UCSD-AML1 (cell line): Measurements from ENCODE around the gene IFNAR1.
A peak's percentile ranks its signal among the peaks of the same experiment; 100 is the strongest.
"Not testable (repeated sequence)": the region's sequence is repeated elsewhere in the genome, so short reads cannot be mapped to it uniquely, and the experiment has no call there.

Source experiments
- DNase-seq: peaks from one replicate; lab custom pipeline; 2025; ENCODE audit not compliant: unreplicated experiment; lab: John Stamatoyannopoulos, UW

The IFNAR1 gene

DNA sequence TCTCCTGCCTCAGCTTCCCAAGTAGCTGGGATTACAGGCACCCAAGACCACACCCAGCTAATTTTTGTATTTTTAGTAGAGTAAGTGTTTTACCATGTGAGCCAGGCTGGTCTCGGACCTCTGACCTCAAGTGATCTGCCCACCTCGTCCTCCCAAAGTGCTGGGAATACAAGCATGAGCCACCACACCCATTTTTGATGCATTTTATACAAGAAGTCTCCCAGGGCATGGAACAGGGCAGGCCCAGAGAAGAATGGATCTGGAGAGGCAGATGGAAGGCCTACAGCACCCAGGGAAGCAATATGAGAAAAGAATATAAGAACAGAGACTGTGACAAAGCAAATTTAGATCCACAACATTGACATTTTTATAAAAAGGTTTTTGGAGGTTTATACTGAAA lies 18.8 kb upstream of the IFNAR1 start:
- DNase-seq: no peak

DNA sequence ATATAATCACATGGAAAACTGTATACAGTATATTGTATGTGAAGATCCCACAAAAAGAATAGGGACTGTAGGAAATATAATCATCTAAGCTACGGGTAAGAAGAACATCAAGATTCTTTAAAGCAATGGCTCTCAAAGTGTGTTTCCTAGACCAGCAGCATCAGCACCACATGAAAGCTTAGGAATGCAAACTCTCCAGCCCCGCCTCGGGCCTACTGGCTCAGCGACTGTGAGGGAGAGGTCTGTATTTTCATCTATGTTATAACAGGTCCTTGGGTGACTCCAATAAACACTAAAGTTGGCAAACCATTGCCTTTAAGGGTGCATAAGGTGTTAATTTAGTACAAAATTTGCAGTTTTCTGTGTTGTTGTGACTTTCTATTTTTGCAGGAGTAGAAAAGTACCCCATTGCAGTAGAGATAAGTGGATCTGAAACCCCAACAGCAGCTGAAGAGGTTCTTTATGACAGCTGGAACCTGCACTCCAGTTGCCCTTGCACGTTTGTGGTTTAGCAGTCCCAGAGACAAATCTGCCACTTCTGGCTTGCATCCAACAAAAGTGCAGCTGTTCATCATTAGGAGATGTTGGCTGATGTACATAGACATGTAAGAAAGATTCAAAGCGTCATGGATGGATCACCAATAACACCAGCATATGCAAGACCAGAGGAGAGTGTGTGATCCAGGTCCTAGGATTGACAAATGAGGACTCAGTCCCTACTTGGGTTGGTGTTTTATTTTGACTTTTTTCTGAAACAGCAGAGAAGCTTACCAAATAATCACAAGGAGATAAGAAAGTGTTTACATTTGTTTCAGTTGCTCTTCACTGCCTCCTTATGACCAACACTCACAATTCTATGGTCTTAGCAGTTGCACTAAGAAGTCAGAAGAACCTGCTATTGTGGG lies 15.9 kb upstream of the IFNAR1 start:
- DNase-seq: no peak

DNA sequence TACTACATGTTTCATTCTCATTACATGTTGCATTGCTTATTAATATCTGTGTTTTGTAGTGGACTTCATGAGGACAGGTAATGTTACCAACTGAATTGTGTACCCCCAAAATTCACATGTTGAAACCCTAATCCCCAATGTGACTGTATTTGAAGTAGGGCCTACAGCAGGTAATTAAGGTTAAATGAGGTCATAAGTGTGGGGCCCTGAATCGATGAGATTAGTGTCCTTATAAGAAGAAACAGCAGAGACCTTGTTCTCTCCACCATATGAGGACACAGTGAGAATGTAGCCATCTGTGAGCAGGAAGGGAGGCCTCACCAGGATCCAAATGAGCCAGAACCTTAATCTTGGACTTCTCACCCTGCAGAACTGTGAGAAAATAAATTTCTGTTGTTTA lies 15.0 kb upstream of the IFNAR1 start:
- no peak for DNase-seq

DNA sequence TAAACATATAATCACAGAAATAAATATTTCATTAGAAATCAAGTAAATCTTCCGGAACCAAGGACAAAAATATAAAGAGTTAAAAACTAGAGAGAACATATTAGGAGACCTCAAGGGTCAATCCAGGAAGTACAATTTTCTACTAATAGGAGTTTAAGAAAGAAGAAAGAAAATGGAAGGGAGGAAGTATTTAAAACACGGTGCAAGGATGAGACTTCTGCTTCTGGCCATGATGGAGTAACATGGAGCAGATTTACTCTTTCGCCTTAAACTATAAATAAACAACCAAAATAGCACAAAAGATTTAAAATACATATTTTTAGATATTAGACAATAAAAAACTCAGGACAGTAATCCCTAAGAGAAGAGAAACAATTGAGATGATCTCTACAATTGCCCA lies 12.6 kb upstream of the IFNAR1 start:
- DNase-seq: no peak

DNA sequence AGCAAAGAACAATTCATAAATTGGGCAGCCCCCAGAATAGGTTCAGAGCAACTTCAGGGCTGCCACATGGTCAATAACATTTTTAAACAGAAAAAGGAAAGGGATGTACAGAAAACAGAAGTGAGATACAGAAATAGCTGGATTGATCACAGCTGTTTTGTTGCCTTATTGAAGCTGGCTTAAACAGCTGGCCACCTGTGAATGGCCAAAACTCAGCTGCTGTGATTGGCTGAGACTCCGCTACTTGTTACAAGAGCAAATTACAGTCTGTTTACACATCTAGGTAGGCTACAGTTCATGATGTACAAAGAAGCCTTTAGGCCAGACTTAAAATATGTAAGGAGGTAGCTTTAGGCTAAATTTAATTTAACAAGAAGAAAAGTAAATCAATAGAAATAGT lies 11.6 kb upstream of the IFNAR1 start:
- DNase-seq: no peak

DNA sequence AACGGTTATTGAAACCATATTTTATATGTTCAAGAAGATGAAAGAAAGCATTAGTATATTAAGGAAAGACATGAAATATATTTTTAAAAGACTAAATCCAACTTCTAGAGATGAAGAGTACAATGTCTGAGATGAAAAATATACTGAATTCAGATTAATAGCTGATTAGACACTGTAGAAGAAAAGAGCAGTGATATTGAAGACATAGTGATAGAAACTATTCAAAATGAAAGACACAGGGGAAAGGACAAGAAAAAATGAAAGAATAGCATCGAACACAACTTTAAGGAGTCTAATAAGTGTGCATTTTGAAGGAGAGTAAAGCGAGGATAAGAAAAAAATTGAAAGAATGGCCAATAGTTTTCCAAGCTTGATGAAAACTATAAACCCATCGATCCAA lies 11.2 kb upstream of the IFNAR1 start:
- no peak for DNase-seq

DNA sequence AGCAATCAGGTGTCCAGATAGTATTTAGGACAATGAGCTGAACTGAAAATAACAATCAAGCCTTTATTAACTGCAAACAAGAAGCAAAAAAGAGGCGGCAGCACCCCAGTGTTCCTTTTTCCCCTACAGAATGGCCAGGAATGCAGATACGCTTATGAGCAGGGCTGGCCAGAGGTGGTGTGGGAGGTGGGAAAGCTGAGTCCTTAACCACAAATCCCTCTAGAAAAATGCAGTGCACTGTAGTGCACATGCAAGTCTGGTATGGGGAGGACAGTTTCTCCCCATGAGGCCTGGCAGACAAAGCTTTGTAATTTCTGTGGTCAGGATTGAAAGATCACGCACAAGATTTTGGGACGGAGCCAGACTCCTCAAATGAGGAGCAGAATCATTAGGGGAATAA lies 10.7 kb upstream of the IFNAR1 start:
- DNase-seq: no peak

DNA sequence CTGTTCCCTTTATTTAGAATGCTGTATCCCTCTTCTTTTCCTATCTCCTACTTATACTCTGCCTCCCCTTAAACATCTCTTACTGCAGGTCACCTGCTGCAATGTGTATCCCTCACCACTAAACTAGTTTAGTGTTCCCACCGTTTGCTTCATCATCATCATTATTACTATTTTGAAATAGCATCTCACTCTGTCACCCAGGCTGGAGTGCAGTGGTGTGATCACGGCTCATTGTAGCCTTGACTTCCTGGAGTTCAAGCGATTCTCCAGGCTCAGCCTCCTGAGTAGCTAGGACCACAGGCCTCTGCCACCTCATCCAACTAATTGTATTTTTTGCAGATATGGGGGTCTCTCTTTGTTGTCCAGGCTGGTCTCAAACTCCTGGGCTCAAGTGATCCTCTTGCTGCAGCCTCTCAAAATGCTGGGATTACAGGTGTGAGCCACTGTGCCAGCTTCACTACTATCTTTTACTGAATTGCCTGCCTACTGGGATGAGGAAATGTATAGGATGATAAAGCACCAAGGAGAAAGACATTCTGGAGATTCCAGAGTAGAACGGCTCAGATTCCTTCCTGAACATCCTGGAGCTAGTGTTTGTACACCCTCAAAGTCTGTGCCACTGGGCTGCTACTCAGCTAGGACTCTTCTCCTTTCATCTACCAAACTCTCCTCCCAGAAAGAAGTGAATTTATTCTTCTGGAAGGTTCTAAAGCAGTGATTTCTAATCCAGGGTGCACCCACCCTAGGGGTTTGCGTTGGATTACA lies 8.6 kb upstream of the IFNAR1 start:
- DNase-seq: no peak

DNA sequence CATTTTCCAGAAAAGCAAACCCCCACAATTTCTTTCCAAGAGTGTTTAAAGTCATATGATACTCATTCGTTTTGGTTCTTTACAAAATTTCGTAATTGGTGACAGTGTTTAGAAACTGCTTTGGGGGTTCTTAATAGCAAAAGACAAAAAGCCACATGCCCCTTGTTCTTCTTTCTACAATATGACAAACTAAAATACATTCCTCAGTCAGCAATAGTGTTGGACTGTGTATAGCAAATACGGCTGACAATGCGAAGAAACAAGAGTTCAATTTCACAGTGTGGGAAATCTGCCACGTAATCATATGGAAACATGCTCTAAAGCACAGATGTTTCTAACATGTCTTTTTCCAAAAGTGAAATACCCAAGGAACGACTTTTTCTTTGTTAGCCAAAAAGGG lies 7.6 kb upstream of the IFNAR1 start:
- DNase-seq: no peak

DNA sequence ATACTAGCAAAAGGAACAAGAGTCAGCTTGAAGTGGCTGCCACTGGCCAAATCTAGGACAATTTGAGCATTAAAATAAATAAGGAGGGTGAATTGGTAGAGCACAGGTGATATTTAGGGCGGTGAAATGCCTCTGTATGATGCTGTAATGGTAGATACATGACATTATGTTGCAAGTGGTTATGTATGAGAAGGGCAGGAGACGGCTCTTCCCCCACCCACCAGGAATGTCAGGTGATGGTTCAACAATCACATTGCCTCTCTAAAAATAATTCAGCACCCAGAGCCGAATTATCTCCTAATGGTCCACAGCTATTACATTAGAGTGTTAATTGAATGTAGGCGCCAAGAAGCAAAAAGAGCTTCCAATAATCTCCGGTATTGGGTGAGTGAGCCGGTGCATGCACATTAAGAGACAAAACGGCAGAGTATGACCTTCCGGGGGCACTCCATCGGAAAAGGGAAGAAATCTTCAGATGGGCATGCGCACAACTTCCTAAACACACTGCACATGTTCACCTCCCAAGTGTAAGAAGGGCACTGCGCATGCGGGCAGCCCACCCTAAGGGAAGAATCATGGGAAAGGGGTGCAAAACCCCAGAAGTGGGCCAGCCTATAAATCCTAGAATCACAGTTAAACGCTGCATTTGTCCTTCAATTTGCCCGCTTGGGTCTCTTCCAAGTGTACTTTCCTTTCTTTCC lies 6.8 kb upstream of the IFNAR1 start:
- no peak for DNase-seq

DNA sequence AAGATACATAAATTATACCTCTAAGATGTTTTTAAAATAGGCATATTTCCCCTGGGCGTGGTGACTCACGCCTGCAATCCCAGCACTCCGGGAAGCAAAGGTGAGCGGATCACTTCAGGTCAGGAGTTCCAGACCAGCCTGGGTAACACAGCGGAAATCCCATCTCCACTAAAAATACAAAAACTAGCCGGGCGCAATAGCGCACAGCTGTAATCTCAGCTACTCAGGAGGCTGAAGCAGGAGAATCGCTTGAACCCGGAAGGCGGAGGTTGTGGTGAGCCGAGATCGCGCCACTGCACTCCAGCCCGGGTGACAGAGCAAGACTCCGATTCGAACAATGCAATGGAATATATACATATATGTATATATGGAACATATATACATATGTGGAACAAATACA lies 3.8 kb upstream of the IFNAR1 start:
- DNase-seq: not testable (repeated sequence)

DNA sequence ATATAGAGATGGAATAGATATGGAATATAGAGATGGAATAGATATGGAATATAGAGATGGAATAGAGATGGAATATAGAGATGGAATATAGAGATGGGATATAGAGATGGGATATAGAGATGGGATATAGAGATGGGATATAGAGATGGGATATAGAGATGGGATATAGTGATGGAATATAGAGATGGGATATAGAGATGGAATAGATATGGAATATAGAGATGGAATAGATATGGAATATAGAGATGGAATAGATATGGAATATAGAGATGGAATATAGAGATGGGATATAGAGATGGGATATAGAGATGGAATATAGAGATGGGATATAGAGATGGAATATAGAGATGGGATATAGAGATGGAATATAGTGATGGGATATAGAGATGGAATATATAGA lies 1.2 kb upstream of the IFNAR1 start:
- DNase-seq: not testable (repeated sequence)

DNA sequence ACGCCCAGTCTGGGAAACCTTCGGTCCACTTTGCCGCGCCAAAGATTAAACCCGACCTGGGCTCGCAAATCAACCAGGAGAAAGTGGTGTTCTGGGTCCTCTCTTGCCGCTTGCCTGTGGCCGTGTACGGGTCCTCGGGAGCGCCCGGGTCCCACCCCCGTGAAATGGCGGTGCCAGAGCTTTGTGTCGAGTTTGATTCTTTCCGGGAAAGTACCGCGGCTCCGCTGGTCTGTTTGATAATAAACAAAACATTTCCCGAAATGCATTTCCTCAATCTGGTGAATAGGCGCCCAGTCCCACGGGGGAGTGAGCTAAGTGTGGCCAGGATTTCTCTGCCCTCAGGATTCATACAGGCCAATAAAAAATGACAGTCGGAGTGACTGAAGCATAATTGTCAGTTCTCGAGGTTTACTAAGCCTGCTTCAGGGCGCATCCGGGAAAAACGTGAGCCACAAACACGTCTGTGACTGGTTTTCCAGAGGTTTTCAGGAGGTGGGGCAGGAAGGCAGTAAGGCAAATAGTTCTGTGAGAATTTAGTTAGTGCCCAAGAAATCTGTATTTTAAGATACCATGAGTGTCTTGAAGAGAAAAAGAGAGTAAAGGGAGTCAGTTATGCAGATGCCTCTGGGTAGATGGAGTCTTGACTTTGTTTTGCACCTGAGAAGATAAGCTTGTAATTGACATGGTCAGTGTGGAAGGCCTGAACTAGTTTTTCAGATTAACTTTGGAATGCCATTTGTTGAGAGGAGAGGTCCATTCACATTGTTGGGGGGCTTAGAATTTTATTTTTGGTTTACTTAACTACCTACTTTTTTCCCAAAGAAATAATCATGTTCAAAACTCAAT lies 675 bp downstream of the IFNAR1 start:
- DNase-seq: peak; percentile 73

DNA sequence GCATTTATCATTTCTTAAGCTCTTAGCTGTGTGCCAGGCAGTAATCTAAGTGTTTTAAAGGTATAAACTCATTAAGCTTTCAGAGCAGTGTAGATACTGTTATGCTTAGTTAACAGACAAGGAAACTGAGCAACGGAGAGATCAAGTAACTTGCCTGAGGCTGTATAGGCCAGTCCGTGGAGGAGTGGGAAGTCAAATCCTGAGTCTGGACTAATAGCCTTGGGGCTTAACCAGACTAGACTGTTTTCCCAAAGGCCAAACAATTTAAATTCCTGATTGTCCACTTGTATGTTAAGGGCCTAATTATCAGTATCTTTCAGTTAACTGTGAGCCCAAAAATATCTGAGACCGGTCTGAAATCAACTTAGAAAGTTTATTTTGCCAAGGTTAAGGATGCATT lies 2.6 kb downstream of the IFNAR1 start:
- no peak for DNase-seq

DNA sequence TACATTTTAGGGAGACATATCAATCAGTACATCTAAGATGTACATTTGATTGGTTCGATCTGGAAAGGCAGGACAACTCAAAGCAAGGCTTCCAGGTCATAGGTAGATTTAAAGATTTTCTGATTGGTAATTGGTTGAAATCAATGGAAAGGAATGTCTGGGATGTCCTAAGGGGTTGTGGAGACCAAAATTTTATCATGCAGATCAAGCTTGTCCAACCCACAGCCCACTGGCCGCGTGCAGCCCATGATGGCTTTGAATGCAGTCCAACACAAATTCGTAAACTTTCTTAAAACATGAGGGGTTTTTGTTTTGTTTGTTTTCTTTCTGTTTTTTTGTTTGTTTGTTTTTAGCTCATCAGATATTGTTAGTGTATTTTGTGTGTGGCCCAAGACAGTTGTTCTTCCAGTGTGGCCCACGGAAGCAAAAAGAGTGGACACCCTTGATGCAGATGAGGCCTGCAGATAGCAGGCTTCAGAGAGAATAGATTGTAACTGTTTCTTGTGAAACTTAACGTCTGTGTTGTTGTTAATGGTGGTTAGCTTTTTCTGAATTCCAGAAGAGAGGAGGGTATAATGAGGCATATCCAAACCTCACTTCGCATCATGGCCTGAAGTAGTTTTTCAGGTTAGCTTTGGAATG lies 3.1 kb downstream of the IFNAR1 start:
- DNase-seq: no peak

DNA sequence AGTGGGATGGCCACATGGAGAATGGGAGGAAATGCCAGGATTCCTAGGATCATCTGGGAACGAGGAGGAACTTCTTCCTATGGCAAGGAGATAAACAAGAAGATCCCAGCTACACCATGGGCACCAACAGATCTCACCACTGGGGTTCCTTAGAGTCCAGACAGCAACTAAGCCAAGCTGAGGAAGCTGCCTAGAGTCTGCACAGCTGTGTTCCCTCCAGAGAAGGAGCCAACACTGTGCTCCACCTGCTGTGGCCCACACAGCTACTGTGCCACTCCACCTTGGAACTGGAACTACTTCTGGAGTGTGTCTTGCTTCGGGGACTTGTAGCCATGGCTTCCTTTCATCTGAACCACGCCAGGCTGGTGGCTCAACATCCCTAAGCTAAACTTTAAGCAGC lies 6.0 kb downstream of the IFNAR1 start:
- no peak for DNase-seq

DNA sequence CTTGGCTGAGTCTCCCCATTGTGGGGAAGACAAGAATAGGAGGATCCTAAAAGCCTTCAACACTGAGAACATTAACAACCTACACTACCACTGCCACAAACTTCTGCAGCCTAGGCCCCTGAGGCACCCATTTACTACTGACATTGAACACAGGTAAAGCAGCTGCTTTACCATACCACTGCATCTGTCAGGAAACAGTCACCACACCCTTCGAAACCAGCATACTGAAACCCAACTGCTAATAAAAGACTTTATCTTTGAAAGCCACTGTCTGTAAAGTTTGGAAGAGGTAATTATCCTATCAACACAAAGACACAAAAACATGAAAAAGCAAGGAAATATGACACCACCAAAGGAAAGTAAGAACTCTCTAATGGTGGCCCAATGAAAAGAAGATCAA lies 7.4 kb downstream of the IFNAR1 start:
- DNase-seq: no peak

DNA sequence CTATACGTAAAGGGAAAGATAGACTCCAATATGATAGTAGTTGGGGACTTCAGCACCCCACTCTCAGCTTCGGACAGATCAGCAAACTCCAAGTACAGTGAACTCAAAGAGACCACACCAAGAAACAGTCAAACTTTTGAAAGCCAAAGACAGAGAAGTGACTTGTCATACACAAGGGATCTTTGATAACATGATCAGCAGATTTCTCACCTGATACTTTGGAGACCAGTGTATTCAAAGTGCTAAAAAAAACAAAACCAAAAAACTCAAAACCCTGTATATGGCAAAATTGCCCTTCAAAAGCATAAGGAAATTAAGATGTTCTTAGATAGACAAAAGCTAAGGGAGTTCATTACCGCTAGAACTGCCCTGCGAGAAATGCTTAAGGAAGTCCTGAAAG lies 9.4 kb downstream of the IFNAR1 start:
- DNase-seq: no peak

DNA sequence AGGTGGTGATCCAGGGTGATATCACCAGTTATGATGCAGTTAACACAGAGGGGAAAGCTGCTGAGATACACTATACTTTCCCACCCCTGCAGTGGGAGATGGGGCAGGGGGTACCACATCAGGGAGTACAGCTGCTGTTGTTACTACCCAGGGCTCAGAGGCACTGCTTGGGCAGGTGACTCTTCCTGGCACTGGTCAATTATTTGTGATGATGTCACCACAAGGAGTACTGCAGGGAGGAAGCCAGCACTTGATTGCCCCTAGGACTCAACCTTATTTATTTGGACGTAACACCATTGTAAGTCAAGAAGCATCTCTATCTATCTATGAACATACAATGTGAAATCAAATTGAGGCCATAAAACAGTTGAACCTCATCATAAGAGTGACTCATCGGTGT lies 10.1 kb downstream of the IFNAR1 start:
- no peak for DNase-seq

DNA sequence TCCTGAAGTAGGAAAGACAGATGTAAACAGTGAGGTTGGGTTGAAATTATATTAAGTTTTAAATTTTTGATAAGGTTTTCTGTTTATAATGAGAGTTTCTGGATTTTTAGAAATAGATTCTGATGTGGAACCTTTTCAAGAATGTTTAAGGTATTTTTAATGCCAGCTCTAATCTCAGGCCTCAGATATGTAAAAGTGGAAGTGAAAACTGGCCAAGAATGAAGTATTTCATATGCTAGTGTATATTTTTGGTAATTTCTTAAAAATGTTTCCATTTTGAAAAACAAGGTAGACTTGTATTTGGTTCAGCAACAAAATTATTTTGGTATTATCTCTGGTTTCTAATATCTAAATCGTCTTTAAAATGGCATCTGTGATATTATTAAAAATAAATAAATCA lies 14.4 kb downstream of the IFNAR1 start:
- DNase-seq: no peak
